CD4-positive, alpha-beta memory T cell (primary cell): ENCODE data around the gene HS2ST1. TPM values are rescaled to one million over a fixed set of nuclear protein-coding genes. Genes with fewer than 3 reads are reported as not detected.
"Not testable (repeated sequence)": the region's sequence is repeated elsewhere in the genome, so short reads cannot be mapped to it uniquely, and the experiment has no call there.

ENCODE experiments used
- CTCF ChIA-PET: fragments of 350-600 bp; sonication (Branson Sonifier 250); formaldehyde crosslinking; loops from one replicate; lab custom pipeline; 2021; ENCODE audit warnings: inconsistent platforms; ENCODE audit not compliant: partially characterized antibody; lab: Charles Lee
- POLR2A ChIA-PET: fragments of 350-600 bp; sonication (Branson Sonifier 250); formaldehyde crosslinking; loops from one replicate; lab custom pipeline; 2021; ENCODE audit not compliant: partially characterized antibody; lab: Charles Lee
- DNase-seq, 5 donors: peaks; one replicate each; pipeline versions ENCODE4 v3.0.0 to v3.0.0-alpha.2; 2020 to 2022; ENCODE audit warnings: mixed read lengths in 1 of 5
- H3K27ac ChIP-seq: one replicate; pipeline ENCODE4 v1.7.0; 2013; ENCODE audit warnings: low read depth, low read length
- H3K27me3 ChIP-seq: 2 replicates; pipeline ENCODE4 v1.7.0; 2013; ENCODE audit warnings: mild to moderate bottlenecking, low read length, moderate library complexity; ENCODE audit not compliant: insufficient read depth
- H3K36me3 ChIP-seq: 2 replicates; pipeline ENCODE4 v1.7.0; 2013; ENCODE audit warnings: mild to moderate bottlenecking, low read length, moderate library complexity; ENCODE audit not compliant: insufficient read depth
- H3K4me1 ChIP-seq: 2 replicates; pipeline ENCODE4 v1.7.0; 2013; ENCODE audit warnings: mild to moderate bottlenecking, low read length, moderate library complexity; ENCODE audit not compliant: insufficient read depth
- H3K4me3 ChIP-seq, 2 donors: one replicate each; pipeline ENCODE4 v1.7.0; 2013; ENCODE audit warnings: low read length in 2 of 2, mild to moderate bottlenecking in 1 of 2
- H3K9me3 ChIP-seq, 2 donors: one replicate each; pipeline ENCODE4 v1.7.0; 2013; ENCODE audit warnings: low read length in 2 of 2, control low read depth in 1 of 2; ENCODE audit not compliant: control insufficient read depth in 1 of 2
- H3K27ac Mint-ChIP-seq, 7 donors: one replicate each; pipeline ENCODE4 v1.8.0; 2020 to 2021; ENCODE audit warnings: mixed read lengths in 7 of 7, mild to moderate bottlenecking in 6 of 7, inconsistent platforms in 3 of 7, moderate library complexity in 3 of 7
- H3K27me3 Mint-ChIP-seq, 2 donors: one replicate each; pipeline ENCODE4 v1.8.0; 2020 to 2021; ENCODE audit warnings: mixed read lengths in 2 of 2
- H3K36me3 Mint-ChIP-seq, 2 donors: one replicate each; pipeline ENCODE4 v1.8.0; 2020 to 2021; ENCODE audit warnings: mixed read lengths in 2 of 2, inconsistent platforms in 1 of 2, mild to moderate bottlenecking in 1 of 2
- H3K4me1 Mint-ChIP-seq, 4 donors: one replicate each; pipeline ENCODE4 v1.8.0; 2020 to 2021; ENCODE audit warnings: mixed read lengths in 4 of 4, mild to moderate bottlenecking in 1 of 4
- H3K4me3 Mint-ChIP-seq, 8 donors: one replicate each; pipeline ENCODE4 v1.8.0; 2020 to 2021; ENCODE audit warnings: mixed read lengths in 8 of 8, mild to moderate bottlenecking in 7 of 8, moderate library complexity in 6 of 8, inconsistent platforms in 3 of 8
- H3K9me3 Mint-ChIP-seq, 8 donors: one replicate each; pipeline ENCODE4 v1.8.0; 2020 to 2021; ENCODE audit warnings: mixed read lengths in 8 of 8, mild to moderate bottlenecking in 5 of 8, inconsistent platforms in 3 of 8, moderate library complexity in 1 of 8
- intact Hi-C: fragments of 100-400 bp; cut with micrococcal nuclease; formaldehyde crosslinking; loops from one replicate; pipeline ENCODE4 v1.15.1; 2023
- polyA plus RNA-seq, 2 donors: library from polyadenylated mRNA; unstranded; fragments of 300-500 nt; fragmentation: Illumina TruSeq; gene quantifications; one replicate each; pipeline ENCODE4 v1.2.3, GENCODE V29; 2021
- total RNA-seq, 2 experiments: library from RNA; stranded (reverse); gene quantifications; one replicate each; pipeline ENCODE4 v1.2.3, GENCODE V29; 2021

HS2ST1 gene
- total and polyA plus RNA-seq, 4 experiments from 2014 or later, result 5.4 to 15.8 (median 11.2) TPM

DNA sequence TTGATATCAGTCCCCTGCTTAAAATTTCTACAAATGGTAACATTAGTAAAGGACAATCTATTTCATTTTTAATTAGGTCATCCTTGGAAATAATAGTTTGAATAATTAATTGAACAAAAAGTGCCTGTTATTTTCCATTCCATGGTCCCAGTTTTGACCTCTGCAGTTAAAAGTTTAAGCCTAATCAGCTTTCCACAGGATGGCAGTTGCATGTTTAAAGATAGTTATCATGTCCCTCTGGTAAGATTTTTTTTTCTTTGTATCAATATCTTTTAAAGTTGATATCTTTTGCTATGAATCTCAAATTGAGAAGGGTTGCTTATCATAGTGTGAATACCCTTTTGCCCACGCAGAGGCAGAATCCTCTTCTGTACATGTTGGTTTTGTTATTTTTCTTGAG is 90.4 kb downstream of the HS2ST1 start:
- CTCF ChIA-PET, result no interaction called here
- H3K27ac ChIP-seq, result no peak overlapping the region
- Mint-ChIP-seq H3K36me3 (peaks cover 2 to 4% of the 10 kb centered on the region in 2 donors), H3K4me3 (no peak overlapping the region), H3K27ac (no peak overlapping the region), H3K27me3 (no peaks in the 10 kb centered on the region), H3K9me3 (peaks cover 0 to 3% (median 0%) of the 10 kb centered on the region in 8 donors), H3K4me1 (peaks cover 0 to 4% (median 0%) of the 10 kb centered on the region in 4 donors)
- no peaks in the 10 kb centered on the region for H3K4me1 ChIP-seq
- DNase-seq, result no peak
- intact Hi-C loops, result no loop called here
- H3K4me3 ChIP-seq, result no peak overlapping the region
- POLR2A ChIA-PET, result no interaction called here
- H3K36me3 ChIP-seq, result no peaks in the 10 kb centered on the region
- H3K9me3 ChIP-seq, result no peaks in the 10 kb centered on the region
- H3K27me3 ChIP-seq, result no peaks in the 10 kb centered on the region

DNA sequence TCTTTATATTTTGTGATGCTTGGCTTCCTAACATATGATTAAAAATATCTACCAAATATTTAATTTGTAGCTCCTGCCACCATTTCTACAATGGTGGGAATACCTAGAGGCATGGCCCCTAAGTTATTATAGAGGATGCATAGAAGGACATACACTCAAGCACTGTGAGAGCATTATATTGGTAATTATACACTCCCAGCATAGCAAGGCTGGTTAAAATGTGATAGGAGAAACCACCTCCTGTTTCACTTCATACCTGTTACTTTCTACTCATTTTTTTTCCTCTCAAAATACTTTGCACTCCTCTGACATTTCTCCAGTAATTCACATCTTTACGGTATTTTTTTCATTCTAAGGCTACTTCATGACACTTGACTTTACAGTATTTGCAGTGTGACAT is 92.9 kb downstream of the HS2ST1 start:
- peaks cover 0 to 1% (median 0%) of the 10 kb centered on the region in 4 donors for H3K4me1 Mint-ChIP-seq
- H3K27ac Mint-ChIP-seq, result no peak overlapping the region
- Histone ChIP-seq H3K36me3 (no peaks in the 10 kb centered on the region), H3K4me1 (no peaks in the 10 kb centered on the region), H3K9me3 (peaks cover 0 to 1% of the 10 kb centered on the region in 2 donors), H3K27ac (no peak overlapping the region), H3K4me3 (no peak overlapping the region), H3K27me3 (no peaks in the 10 kb centered on the region)
- POLR2A ChIA-PET, result no interaction called here
- CTCF ChIA-PET, result no interaction called here
- H3K27me3 Mint-ChIP-seq, result no peaks in the 10 kb centered on the region
- H3K36me3 Mint-ChIP-seq, result peaks cover 8 to 13% of the 10 kb centered on the region in 2 donors
- intact Hi-C loops, result no loop called here
- no peak for DNase-seq
- H3K9me3 Mint-ChIP-seq, result peaks cover 0 to 10% (median 6%) of the 10 kb centered on the region in 8 donors
- H3K4me3 Mint-ChIP-seq, result no peak overlapping the region

DNA sequence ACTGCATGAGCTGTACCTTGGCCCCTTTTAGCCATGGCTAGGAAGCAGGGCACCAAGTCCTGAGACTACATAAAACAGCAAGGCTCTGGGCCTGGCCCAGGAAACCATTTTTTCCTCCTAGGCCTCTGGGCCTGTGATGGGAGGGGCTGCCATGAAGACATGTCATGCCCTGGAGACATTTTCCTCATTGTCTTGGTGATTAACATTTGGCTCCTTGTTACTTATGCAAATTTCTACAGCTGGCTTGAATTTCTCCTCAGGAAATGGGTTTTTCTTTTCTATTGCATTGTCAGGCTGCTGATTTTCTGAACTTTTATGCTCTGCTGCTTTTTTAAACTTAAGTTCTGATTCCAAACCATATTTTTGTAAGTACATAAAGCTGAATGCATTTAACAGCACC is 99.0 kb downstream of the HS2ST1 start:
- POLR2A ChIA-PET, H3K27ac Mint-ChIP-seq: not testable (repeated sequence)

DNA sequence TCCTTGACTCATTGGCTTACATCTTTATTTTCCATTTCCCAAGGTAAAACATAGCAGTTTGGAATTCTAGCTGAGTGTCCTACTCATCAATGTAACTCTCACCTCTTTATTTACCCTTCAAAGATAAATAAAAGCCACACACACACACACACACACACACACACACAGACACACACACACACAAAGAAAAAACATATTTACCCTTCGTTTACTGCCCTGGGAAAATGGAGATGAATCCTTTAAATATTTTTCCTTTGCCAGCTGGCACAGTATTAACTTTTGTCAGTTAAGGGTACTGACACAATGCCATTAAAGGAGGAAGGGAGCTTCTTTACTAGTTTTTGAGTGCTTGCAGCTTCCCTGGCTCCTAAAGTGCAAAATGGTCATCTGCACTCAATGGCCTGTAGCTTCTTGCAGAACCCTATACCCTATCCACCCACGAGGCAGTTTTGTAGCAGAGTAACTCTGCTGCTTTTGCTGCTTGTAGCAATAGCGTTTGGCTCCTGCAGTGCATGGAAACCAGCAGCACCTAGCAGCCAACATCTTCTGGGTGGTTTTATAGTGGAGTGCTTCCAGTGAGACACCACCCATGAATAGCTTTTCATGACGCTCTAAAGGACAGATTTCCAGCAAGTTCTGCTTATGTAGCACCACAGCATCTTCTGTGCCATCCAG is 103.7 kb downstream of the HS2ST1 start:
- intact Hi-C loops, result no loop called here
- Mint-ChIP-seq H3K27me3 (no peaks in the 10 kb centered on the region), H3K27ac (peak overlapping the region in 1 of 7 donors; percentile 55), H3K36me3 (peaks cover 7 to 13% of the 10 kb centered on the region in 2 donors), H3K9me3 (peaks cover 0 to 17% (median 9%) of the 10 kb centered on the region in 8 donors), H3K4me1 (peaks cover 0 to 7% (median 0%) of the 10 kb centered on the region in 4 donors), H3K4me3 (no peak overlapping the region)
- POLR2A ChIA-PET, result no interaction called here
- DNase-seq, result no peak
- no peaks in the 10 kb centered on the region for H3K36me3 ChIP-seq
- CTCF ChIA-PET, result no interaction called here
- peaks cover 0 to under 1% of the 10 kb centered on the region in 2 donors for H3K9me3 ChIP-seq
- no peak overlapping the region for H3K4me3 ChIP-seq
- no peak overlapping the region for H3K27ac ChIP-seq
- no peaks in the 10 kb centered on the region for H3K4me1 ChIP-seq
- H3K27me3 ChIP-seq, result no peaks in the 10 kb centered on the region

More for the DNA sequence above, 99.0 kb downstream of the HS2ST1 start:
- H3K27me3 Mint-ChIP-seq, H3K4me3 ChIP-seq, DNase-seq, intact Hi-C loops, H3K4me1 Mint-ChIP-seq, H3K27me3 ChIP-seq, H3K27ac ChIP-seq, H3K4me1 ChIP-seq, H3K36me3 ChIP-seq, H3K4me3 Mint-ChIP-seq, CTCF ChIA-PET: not testable (repeated sequence)
- Mint-ChIP-seq H3K9me3 (peaks cover 0 to 31% (median 20%) of the 10 kb centered on the region in 8 donors), H3K36me3 (peaks cover 16 to 25% of the 10 kb centered on the region in 2 donors)
- H3K9me3 ChIP-seq, result peaks cover 0 to 10% of the 10 kb centered on the region in 2 donors

DNA sequence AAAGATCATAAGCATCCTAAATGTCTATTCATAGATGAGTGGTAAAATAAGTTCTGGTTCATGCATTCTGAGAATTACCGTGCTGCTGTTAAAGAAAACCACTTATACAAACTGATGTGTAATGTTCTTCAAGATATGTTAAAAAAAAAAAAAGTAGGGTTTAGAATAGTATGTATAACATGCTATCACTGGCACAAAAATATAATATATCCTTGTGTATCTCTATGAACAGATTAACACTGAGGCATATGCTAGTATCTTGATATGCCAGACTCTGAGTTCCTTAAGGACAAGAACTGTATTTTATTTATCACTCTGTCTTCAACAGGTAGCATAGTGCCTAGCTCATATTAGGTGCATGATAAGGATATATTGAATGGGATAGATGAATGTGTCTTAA is 108.9 kb downstream of the HS2ST1 start:
- Histone ChIP-seq H3K27ac (no peak overlapping the region), H3K36me3 (no peaks in the 10 kb centered on the region), H3K9me3 (no peaks in the 10 kb centered on the region), H3K4me3 (no peak overlapping the region), H3K4me1 (no peaks in the 10 kb centered on the region), H3K27me3 (no peaks in the 10 kb centered on the region)
- Mint-ChIP-seq H3K4me1 (peaks cover 0 to 6% (median 4%) of the 10 kb centered on the region in 4 donors), H3K4me3 (no peak overlapping the region), H3K27ac (no peak overlapping the region), H3K9me3 (no peaks in the 10 kb centered on the region), H3K27me3 (no peaks in the 10 kb centered on the region), H3K36me3 (no peaks in the 10 kb centered on the region)
- POLR2A ChIA-PET, result no interaction called here
- CTCF ChIA-PET, result no interaction called here
- DNase-seq, result no peak
- intact Hi-C loops, result no loop called here

DNA sequence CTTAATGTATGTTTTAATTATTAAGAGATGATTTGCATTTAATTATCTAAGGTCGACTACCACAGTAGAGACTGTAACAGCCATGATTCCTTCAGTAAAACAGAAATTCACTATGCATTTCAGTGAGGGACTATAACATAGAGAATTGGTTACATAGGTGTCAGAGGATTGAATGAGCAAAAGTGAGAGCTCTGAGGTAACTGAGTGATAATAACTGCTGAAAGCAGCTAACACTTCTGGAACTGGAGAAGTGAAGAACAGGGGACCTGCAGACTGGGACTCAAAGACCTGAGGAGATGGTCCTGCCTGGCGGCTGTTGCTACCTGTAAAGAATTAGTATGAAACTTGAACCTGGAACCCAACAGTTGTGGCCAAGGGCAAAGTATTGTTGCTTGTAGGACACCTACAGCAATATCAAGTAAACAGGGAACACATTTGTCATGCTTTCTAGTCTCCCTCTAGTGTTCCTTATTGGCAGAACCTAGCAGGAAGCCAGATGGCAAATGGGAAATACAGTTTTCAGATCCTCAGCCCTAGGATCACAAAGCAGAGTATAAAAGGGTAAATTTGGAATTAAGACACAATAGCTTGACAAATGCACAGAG is 110.6 kb downstream of the HS2ST1 start:
- CTCF ChIA-PET, result interaction anchor here (1.0 kb wide), 1 partner anchor 191 kb away, joined by 3 read pairs; no protein-coding TSS in a partner anchor
- Mint-ChIP-seq H3K4me1 (peaks cover 0 to 6% (median 1%) of the 10 kb centered on the region in 4 donors), H3K9me3 (no peaks in the 10 kb centered on the region), H3K27ac (no peak overlapping the region), H3K4me3 (no peak overlapping the region), H3K27me3 (no peaks in the 10 kb centered on the region), H3K36me3 (no peaks in the 10 kb centered on the region)
- peak in 2 of 5 donors; percentile 3 to 4 for DNase-seq
- H3K27me3 ChIP-seq, result no peaks in the 10 kb centered on the region
- no peak overlapping the region for H3K4me3 ChIP-seq
- H3K9me3 ChIP-seq, result no peaks in the 10 kb centered on the region
- H3K36me3 ChIP-seq, result no peaks in the 10 kb centered on the region
- no peaks in the 10 kb centered on the region for H3K4me1 ChIP-seq
- POLR2A ChIA-PET, result no interaction called here
- no peak overlapping the region for H3K27ac ChIP-seq
- intact Hi-C loops, result loop anchor here (1.0 kb wide), 1 partner anchor 192 kb away; no protein-coding TSS in a partner anchor

DNA sequence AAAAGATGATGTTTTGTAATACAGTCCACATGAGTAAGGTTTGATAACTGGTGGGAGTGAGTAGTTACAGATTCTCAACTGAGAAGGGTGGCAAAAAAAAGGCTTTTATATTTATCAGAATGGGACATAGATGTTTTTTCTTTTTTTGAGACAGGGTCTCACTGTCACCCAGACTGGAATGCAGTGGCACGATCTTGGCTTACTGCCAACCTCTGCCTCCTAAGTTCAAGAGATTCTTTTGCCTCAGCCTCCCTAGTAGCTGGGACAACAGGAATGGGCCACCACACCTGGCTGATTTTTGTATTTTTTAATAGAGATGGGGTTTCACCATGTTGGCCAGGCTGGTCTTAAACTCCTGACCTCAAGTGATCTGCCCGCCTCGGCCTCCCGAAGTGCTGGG is 113.1 kb downstream of the HS2ST1 start:
- H3K27me3 Mint-ChIP-seq, H3K4me1 Mint-ChIP-seq, H3K9me3 Mint-ChIP-seq, CTCF ChIA-PET, POLR2A ChIA-PET, H3K27ac ChIP-seq, H3K36me3 Mint-ChIP-seq, H3K27ac Mint-ChIP-seq, H3K4me1 ChIP-seq, H3K4me3 Mint-ChIP-seq, H3K27me3 ChIP-seq, intact Hi-C loops, H3K36me3 ChIP-seq, H3K4me3 ChIP-seq, H3K9me3 ChIP-seq, DNase-seq: not testable (repeated sequence)
